GM12878 (cell line): ENCODE data around the gene FAM171A1.

Experiments used
- BHLHE40 ChIP-seq, 2 experiments: fragments of 450-650 bp in 1 of 2; IDR thresholded peaks; 2 replicates each; pipeline ENCODE4 v1.6.1; 2011 to 2017; ENCODE audit warnings: low read depth in 2 of 2, borderline replicate concordance in 1 of 2, improper control_type of control experiment in 1 of 2, low read length in 1 of 2, mild to moderate bottlenecking in 1 of 2
- EZH2 ChIP-seq: IDR thresholded peaks from 2 replicates; pipeline ENCODE4 v1.6.1; 2012; ENCODE audit warnings: low read depth, mild to moderate bottlenecking, control low read depth, inconsistent platforms, low read length, borderline replicate concordance; ENCODE audit not compliant: control insufficient read depth
- JUND ChIP-seq: IDR thresholded peaks from 2 replicates; pipeline ENCODE4 v1.6.1; 2012; ENCODE audit warnings: low read depth, mild to moderate bottlenecking, low read length, improper control_type of control experiment, moderate library complexity
- MYC ChIP-seq: IDR thresholded peaks from 2 replicates; pipeline ENCODE4 v1.6.1; 2011; ENCODE audit warnings: mild to moderate bottlenecking, low read length, moderate library complexity, inconsistent platforms; ENCODE audit not compliant: insufficient read depth, insufficient replicate concordance, insufficient read length, severe bottlenecking
- NR2F1 ChIP-seq: fragments of 450-650 bp; conservative IDR thresholded peaks from 2 replicates; pipeline ENCODE4 v1.6.1; 2017; ENCODE audit warnings: mild to moderate bottlenecking
- NRF1 ChIP-seq: conservative IDR thresholded peaks from 2 replicates; pipeline ENCODE4 v1.6.1; 2011; ENCODE audit warnings: mild to moderate bottlenecking, low read depth, low read length, improper control_type of control experiment
- POLR2A ChIP-seq: IDR thresholded peaks from 2 replicates; pipeline ENCODE4 v1.6.1; 2011; ENCODE audit warnings: low read depth, mild to moderate bottlenecking, low read length
- TAF1 ChIP-seq: IDR thresholded peaks from 2 replicates; pipeline ENCODE4 v1.6.1; 2011; ENCODE audit warnings: mild to moderate bottlenecking, low read depth, low read length, borderline replicate concordance
- TF ChIP-seq, protein P1 (sequence below), 3 experiments: IDR thresholded peaks in 2 of 3; conservative IDR thresholded peaks in 1 of 3; 2 replicates each; pipeline ENCODE4 v1.5.1; 2011; ENCODE audit warnings: low read depth in 3 of 3, low read length in 3 of 3, mild to moderate bottlenecking in 3 of 3, control low read depth in 2 of 3, moderate library complexity in 2 of 3, inconsistent platforms in 1 of 3, mixed read lengths in 1 of 3; ENCODE audit not compliant: control insufficient read depth in 2 of 3, insufficient read depth in 1 of 3; ENCODE audit errors: extremely low read depth in 1 of 3
- TF ChIP-seq, protein P2 (sequence below): IDR thresholded peaks from 2 replicates; pipeline ENCODE4 v1.6.1; 2011; ENCODE audit warnings: borderline replicate concordance, low read depth, mild to moderate bottlenecking, moderate library complexity, mixed read lengths, low read length; ENCODE audit not compliant: insufficient read depth; ENCODE audit errors: extremely low read length
- TF ChIP-seq, protein P3 (sequence below): IDR thresholded peaks from 2 replicates; pipeline ENCODE4 v1.6.1; 2012; ENCODE audit warnings: low read depth, low read length, improper control_type of control experiment

DNA sequence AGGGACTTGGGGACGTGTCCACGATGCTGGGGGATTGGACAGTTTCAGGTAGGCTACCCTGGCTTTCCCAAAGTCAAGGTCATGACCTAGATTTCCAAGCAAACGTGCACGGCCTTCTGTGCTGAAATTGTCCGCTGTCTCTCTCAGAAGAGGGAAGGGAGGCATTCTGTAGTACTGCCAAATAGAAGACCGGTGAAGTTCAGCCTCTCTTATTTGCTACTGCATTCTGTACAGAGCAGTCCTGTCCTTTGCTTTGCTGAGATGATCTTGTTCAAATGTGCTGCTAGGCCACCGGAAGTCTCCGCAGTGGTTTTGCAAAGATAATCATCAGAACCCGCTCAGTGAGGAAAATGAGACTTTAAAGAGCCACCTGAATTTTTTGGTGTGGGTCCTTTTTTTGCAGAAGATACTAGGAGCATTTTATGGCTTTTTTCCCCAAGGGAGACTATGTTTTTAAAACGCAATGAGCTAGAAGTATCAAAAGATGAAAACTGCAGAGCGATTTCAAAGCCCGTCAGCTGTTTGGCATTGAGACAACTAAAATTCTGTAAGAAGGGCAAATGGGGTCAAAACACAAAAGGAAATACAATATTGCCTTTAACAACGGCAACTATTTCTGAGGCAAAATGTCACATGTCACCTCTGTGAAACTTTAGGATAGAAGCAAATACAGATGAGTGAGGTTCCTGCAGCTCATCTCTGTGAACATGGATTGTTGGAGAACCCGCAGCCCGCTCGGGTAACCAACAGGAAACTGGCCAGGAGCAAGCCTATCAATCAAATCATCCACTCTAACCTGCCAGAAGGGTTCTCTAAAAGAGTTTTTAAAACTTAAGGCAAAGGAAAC lies 201.3 kb downstream of the FAM171A1 start:
- TF ChIP-seq, protein P1, sequence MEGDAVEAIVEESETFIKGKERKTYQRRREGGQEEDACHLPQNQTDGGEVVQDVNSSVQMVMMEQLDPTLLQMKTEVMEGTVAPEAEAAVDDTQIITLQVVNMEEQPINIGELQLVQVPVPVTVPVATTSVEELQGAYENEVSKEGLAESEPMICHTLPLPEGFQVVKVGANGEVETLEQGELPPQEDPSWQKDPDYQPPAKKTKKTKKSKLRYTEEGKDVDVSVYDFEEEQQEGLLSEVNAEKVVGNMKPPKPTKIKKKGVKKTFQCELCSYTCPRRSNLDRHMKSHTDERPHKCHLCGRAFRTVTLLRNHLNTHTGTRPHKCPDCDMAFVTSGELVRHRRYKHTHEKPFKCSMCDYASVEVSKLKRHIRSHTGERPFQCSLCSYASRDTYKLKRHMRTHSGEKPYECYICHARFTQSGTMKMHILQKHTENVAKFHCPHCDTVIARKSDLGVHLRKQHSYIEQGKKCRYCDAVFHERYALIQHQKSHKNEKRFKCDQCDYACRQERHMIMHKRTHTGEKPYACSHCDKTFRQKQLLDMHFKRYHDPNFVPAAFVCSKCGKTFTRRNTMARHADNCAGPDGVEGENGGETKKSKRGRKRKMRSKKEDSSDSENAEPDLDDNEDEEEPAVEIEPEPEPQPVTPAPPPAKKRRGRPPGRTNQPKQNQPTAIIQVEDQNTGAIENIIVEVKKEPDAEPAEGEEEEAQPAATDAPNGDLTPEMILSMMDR (IDR thresholded peaks at IDR 0.05 in 2 of 3, conservative IDR thresholded peaks at IDR 0.05 in 1 of 3; ENCODE audit: control insufficient read depth in 2 of 3, extremely low read depth in 1 of 3, insufficient read depth in 1 of 3, low read depth in 3 of 3, low read length in 3 of 3), result no peak
- TF ChIP-seq POLR2A, result no peak
- no peak for TF ChIP-seq NRF1
- TF ChIP-seq TAF1, result no peak
- TF ChIP-seq, protein P2, sequence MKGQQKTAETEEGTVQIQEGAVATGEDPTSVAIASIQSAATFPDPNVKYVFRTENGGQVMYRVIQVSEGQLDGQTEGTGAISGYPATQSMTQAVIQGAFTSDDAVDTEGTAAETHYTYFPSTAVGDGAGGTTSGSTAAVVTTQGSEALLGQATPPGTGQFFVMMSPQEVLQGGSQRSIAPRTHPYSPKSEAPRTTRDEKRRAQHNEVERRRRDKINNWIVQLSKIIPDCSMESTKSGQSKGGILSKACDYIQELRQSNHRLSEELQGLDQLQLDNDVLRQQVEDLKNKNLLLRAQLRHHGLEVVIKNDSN, result no peak
- no peak for TF ChIP-seq JUND
- no peak for TF ChIP-seq MYC
- TF ChIP-seq, protein P3, sequence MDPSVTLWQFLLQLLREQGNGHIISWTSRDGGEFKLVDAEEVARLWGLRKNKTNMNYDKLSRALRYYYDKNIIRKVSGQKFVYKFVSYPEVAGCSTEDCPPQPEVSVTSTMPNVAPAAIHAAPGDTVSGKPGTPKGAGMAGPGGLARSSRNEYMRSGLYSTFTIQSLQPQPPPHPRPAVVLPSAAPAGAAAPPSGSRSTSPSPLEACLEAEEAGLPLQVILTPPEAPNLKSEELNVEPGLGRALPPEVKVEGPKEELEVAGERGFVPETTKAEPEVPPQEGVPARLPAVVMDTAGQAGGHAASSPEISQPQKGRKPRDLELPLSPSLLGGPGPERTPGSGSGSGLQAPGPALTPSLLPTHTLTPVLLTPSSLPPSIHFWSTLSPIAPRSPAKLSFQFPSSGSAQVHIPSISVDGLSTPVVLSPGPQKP, result no peak
- no peak for TF ChIP-seq EZH2
- no peak for TF ChIP-seq NR2F1
- TF ChIP-seq BHLHE40 (IDR thresholded peaks at IDR 0.05; ENCODE audit: borderline replicate concordance in 1 of 2, low read depth in 2 of 2, low read length in 1 of 2), result no peak
